NOMO-1 (cell line): ENCODE data around the gene ACAP2.
"Not testable (repeated sequence)": the region's sequence is repeated elsewhere in the genome, so short reads cannot be mapped to it uniquely, and the experiment has no call there.

ENCODE experiments used
- DNase-seq, 2 experiments: peaks; one replicate each; lab custom pipeline; 2025; ENCODE audit not compliant: unreplicated experiment in 2 of 2; lab: John Stamatoyannopoulos, UW

Gene ACAP2

DNA sequence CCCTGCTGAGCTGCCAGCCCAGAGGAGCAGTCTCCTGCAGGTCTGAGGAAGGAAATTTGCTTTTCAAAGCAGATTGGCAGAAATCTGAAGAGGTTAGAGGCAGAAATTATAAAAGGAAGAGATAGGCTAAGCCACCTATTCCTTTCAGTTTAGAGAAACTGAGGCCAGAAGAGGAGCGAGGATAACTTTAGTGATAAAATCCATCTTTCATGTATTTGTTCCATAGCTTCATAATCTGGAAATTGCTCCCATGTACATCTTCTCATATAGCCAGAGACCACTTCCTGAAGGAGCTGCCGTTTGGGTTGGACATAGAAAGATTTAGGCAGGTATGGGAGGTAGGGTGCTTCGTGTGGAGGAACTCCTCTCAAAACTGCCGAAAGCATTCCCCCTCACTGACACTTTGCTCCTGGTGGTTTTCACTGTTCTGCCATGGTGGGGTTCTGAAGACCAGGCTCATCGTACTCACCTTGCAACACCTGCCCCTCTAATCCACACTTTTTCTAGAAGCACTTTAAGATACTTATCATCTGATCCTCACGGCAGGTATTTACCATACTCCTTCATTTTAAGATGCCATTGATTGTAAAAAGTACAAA lies 670 bp upstream of the ACAP2 start:
- no peak for DNase-seq

DNA sequence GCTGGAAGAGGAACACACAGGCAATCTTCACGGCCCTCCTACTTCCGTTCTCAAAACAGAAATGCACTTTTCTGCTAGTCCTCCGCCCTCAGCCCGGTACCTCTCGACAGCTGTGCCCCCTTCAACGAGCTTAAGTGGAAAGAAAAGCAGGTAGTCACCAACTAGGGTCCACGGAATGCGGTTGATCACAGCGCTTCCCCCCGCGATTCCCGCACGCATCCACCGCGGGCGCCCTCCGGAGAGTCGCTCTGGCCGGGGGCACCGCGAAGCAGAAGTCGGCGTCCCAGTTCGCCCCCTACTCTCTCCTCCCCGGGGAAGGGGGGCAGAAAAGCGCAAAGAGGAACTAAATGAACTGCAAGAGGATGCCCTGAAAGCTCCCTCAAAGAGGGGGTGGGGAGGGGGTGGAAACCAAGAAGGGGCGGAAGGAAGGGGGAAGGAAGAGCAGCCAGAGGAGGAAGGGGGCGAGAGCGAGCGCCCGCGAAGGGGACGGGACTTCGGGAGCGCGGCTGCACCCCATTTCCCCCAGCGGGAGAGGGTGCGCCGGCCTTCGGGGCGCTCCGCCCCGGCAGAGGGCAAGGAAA lies 738 bp downstream of the ACAP2 start:
- peak; percentile 90 to 94 for DNase-seq

DNA sequence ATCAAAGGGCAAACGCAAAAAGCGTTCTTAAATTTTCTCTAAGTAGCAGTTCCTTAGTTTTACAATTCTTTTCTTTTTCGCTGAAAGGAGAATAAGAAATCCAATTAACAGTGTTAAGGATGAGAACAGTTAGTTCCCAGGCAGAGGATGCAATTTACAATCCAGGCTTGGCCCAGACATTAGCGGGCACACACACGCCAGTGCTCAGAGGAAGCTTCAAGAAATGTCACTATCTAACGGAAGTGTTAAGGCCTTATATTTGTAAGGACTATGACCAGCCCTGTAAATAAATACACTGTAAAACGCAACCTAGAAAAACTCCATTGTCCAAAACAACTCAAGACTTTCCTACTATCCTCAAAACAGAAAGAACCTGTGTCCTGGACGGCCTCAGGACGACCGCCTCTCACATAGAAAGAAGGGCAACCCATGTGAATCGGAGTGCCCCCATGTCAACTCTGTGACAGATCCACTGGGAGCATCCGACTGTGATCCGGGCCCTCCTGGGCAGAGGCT lies 1.3 kb downstream of the ACAP2 start:
- DNase-seq, result peak; percentile 46 to 64

DNA sequence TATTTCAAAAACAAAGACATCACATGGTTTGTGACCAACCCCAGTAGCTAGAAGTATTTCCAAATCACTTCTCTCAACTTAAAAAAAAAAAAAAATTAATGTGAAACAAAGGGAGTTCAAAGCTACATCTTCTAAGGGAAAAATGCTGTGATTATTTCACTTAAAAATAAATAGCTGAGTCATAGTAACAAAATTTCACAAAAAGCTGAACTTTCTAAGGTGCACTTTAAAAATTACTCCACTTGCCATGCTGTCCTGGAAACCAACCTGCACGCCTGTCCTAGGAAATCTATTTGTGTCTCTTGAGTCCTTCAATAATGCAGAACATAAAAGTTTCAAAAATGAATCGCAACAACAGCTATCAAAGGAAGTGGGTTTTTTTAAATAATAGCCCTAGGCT lies 1.8 kb downstream of the ACAP2 start:
- peak in 1 of 2 experiments; percentile 15 for DNase-seq

DNA sequence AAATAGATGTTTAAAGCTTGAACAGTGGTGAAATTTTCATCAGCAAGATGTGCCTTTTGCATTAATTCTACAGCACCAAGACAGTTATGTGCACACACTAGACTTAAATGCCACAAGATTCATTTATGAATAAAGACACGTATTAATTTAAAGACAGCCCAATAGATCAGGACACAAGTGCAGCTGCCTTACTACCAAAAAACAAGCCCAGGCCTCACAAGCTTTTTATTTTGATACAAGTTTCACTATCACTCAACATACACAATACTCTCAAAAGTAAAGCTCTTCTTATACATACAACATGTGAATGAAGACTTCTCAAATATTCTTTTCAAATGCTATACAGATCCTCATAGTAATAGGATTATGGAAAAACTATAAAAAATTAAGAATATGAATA lies 2.4 kb downstream of the ACAP2 start:
- DNase-seq, result no peak

DNA sequence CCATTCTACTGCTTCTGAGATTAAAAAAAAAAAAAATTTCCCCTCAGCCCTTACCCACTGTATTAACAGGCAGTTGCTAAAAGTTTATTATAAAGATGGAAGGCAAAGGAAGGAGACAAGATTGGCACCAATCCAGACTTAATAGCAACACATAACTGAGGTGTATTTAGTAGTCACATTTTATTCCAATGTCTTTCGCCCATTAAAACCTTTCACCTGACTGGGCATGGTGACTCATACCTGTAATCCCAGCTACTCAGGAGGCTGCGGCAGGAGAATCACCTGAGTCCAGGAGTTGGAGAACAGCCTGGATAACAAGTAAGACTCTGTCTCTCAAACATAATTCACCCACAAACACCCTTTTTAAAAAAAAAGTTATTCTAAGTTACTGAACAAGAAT lies 4.4 kb downstream of the ACAP2 start:
- DNase-seq, result no peak

DNA sequence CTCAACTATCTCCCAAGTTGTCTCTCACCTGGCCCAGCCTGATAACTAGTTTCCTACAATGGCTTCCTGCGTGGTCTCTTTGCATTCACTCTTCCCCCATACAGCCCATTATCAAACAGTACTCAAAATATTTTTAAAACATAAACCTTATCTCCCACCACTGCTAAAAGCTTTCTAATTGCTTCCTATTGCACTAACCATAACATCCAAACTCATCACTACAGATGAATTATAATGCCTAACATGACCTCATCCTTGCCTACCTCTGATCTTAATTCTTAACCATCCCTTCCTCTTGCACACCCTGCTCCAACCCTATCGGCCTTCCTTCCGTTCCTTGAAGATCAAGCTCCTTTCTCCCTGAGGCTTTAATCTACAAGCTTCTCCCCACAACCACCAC lies 17.0 kb downstream of the ACAP2 start:
- DNase-seq, result no peak

DNA sequence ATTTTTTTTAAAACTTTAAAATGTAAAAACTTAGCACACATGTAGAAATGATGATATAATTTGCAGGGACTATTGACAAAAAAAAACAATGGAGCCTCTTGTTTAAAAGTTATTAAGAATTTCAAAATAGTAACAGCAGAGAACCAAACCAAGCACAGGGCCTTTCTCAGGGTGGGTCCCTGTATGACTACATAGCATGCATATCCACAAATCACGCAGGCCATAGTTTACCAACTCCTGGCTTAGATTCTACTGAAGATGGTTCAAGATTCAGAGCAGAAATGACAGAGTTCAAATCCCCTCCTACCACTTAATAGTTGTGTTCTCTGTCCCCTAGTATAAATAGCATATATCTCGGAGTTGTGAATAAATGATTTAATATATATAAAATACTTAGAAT lies 19.0 kb downstream of the ACAP2 start:
- DNase-seq, result no peak

DNA sequence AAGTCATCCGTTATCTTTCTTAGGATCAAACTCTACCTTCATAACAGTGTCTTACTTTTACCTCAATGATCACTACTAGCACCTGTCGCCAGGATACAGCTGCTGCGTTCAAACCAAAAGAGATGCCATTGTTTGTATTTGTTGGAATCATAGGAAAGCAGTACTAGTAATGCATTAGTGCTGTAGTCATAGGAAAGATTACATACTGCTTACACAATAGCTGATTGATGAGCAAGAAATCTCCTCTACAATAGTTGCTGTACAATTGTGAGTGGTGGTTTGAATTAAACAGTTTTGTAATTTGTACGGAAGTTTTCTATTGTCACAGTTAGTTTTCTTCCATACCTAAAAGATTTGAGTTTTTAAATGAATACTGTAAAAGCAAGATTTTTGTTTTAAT lies 21.4 kb downstream of the ACAP2 start:
- DNase-seq, result no peak

DNA sequence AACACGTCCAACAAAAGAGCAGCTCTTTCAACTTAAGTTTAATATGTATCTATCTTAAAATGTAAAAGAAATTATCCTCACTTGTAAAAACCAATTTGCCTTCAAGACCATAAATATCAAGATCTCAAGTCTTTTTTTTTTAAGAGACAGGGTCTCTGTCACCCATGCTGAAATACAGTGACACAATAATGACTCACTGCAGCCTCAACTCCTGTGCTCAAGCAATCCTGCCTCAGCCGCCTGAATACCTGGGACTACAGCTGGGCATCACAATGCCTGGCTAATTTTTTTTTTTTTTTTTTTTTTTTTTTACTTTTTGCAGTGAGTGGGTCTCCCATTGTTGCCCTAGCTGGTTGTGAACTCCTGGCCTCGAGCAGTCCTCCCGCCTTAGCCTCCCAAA lies 26.0 kb downstream of the ACAP2 start:
- no peak for DNase-seq

DNA sequence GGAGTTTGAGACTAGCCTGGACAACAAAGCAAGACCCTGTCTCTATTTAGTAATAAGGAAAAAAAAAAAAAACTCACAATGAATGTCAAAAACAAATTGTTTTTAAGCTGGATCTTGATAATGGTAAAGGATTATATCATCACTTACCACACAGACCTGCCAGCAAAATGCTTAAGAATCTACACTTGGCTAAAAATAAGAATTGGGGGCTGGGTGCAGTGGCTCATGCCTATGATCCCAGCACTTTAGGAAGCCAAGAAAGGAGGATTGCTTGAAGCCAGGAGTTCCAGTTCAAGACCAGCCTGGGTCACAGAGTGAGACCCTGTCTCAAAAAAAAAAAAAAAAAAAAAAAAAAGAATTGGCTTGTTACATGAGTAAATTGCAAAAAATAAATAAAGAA lies 31.0 kb downstream of the ACAP2 start:
- DNase-seq, result no peak

DNA sequence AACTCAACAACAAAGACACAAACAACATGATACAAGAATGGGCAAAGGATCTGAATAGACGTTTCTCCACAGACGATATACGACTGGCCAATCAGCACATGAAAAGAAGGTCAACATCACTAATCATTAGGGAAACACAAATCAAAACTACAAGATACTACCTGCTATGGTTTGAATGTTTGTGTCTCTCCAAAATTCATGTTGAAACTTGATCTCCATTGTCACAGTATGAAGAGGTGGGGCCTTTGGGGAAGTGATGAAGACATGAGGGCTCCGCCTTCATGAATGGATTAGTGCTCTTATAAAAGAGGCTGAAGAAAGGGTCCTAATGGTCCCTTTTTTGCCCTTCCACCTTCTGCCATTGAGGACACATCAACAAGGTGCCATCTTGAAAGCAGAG lies 32.3 kb downstream of the ACAP2 start:
- no peak for DNase-seq

DNA sequence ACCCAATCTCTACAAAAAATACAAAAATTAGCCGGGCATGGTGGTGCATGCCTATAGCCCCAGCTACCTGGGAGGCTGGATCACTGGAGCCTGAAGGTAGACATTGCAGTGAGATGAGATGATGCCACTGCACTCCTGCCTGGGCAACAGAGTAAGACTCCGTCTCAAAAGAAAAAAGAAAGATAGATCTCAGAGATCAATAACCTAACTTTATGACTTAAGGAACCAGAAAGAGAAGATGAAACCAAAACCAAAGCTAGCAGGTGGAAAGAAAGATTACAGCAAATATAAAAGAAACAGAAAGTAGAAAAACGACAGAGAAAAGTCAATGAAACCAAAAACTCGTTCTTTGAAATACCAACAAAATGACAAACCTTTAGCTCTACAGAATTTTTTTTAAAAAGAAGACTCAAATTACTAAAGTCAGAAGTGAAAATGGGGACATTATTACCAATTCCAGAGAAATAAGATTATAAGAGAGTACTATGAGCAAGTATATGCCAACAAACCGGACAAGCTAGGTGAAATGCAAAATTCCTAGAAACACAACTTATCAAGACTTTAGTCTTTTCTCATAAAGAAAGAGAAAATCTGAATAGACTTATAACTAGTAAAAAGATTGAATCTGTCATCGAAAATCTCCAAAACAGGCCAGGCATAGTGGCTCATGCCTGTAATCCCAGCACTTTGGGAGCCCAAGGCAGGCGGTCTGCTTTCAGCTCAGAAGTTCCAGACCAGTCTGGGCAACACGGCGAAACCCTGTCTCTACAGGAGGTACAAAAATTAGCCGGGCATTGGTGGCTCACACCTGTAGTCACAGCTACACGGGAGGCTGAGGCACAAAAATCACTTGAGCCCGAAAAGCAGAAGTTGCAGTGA lies 35.0 kb downstream of the ACAP2 start:
- DNase-seq, result no peak

DNA sequence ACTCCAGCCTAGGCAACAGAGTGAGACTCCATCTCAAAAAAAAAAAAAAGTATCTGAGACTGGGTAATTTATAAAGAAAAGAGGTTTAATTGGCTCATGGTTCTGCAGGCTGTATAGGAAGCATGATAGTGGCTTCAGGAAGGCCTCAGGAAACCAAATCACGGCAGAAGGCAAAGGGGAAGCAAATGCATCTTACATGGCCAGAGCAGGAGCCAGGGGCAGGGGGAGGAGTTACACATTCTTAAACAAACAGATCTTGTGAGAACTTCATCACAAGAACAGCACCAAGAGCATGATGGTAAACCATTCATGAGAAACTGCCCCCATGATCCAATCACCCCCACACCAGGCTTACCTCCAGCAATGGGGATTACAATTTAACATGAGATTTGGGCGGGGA lies 37.2 kb downstream of the ACAP2 start:
- no peak for DNase-seq

DNA sequence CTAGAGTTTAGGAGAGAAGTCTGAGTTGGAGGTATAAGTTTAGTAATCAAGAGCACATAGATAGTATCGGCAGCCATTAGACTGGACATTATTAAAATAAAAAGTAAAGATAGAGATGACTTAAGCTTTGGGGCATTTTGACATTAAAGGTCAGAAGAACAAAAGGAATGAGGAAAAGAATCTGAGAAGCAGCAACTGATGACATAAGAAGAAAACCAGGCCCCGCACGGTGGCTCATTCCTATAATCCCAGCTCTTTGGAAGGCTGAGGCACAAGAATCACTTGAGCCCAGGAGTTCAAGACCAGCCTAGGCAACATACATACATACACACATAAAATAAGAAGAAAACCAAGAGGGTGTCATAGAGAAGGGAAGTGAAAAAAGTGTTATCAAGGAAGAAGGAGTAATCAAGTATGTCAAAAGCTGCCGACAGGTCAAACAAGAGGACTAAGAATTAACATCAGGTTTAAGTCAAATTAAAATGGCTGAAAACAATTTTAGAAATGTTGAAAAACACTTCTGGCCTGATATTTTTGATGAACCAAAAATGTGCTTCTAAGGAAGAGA lies 38.9 kb downstream of the ACAP2 start:
- peak in 1 of 2 experiments; percentile 23 for DNase-seq

DNA sequence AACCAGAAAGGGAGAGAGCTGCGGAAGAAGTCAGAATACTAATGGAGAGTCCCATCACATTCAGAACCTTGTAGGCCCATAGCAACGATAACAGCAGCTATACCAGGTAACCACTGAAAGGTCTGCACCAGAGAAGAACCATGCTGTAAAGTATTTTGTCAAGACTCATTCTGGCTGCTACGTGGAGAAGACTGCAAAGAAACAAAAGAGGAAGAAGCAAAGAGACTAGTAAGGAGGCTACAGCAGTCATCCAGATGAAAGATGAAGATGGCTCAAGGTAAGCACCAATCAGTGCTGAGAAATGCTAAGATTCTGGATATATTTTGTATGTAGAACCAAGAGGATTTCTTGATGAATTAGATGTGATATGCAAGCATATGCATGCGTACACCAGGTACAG lies 39.6 kb downstream of the ACAP2 start:
- no peak for DNase-seq

DNA sequence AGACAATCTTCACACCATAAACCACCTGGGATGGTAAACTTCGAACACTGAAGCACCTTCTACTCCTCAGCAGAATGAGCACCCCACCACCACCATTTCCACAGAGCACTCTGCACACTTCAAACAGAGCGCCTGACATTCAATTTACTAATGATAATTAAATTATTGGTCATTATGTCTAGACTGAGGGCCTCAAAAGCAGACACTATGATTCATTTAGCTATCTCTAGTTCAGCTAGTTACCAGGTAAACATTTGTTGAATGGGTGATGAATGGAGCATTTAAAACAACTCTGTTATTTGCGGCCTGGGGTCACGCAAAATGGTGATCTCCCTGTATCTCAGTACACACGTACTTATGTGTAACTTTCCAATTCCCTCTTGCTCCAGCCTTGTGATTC lies 40.9 kb downstream of the ACAP2 start:
- no peak for DNase-seq

DNA sequence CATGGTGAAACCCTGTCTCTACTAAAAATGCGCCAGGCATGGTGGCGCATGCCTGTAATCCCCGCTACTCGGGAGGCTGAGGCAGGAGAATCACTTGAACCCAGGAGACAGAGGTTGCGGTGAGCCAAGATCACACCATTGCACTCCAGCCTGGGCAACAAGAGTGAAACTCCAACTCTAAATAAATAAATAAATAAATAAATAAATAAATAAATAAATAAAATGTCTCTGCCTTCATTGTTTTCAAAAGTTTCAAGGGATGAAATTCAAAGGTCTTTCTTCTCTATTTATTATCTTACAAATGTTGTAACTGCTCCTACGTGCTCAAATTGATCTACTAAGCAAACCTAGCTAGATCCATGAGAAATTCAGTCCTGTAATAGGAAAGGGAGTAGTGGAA lies 44.4 kb downstream of the ACAP2 start:
- DNase-seq, result not testable (repeated sequence)

DNA sequence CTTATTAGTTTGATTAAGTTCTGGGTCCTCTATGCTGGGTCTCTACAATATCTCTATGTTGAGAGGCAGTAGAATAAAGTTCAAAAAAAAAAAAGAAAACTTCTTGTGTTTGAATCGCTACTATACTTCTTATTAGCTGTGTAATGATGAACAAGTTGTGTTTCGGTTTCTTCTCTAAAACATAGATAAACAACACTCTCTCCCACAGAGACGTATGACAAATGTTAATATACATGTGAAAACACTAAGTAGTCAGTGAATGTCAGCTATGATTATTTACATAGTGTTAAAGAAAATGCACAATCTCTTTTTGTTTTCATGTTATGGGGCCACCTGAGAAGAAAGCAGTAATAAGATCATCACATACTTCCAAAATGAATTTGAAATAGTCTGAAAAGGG lies 45.3 kb downstream of the ACAP2 start:
- no peak for DNase-seq

DNA sequence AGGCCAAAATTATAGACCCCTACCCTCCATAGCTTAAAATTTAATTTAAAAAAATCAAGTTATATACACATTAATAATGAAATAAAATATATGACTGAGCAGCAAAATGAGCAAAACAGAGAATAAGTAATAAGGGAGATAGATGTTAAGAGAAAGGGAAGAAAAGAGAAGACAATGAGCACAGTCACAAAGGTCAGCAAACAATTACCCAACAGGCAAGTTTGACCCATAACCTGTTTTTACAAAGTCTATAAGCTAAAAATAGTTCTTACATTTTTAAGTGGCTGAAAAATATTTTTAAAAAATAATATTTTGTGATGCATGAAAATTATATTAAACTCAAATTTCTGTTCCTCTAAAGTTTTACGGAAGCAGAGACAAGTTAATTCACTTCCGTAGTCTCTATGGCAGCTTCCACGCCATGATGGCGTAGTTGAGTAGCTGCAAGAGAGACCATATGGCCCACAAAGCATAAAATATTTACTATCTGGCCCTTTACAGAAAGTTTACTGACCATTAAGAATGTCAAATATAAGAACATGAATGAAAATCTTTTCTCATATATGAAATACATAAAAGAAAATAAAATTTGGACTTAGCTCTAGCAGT lies 47.5 kb downstream of the ACAP2 start:
- DNase-seq, result no peak

DNA sequence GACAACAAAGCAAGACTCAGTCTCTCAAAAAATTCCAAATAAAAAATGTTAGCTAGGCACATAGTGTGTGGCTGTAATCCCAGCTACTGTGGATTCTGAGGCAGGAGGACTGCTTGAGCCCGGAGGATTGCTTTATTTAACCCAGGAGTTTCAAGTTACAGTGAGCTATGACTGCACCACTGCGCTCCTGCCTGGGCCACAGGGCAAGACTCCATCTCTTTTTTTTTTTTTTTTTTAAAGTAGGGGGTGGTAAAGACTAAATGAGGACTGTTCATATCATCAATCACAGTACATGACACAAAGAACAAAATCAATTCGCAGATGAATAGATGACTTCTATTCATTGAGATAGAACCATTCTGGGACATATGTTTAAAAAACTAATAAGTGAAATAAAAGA lies 48.1 kb downstream of the ACAP2 start:
- no peak for DNase-seq
